ENCODE results near the gene DNAJC1.
"Not testable (repeated sequence)": the region's sequence is repeated elsewhere in the genome, so short reads cannot be mapped to it uniquely, and the experiment has no call there.

Gene DNAJC1

GRCh38 chr10:22021144-22021543, 17.6 kb upstream of the DNAJC1 start:
- H3K36me3 Mint-ChIP-seq, H3K27ac Mint-ChIP-seq: not testable (repeated sequence)

GRCh38 chr10:22017283-22018020, 13.9 kb upstream of the DNAJC1 start:
- H3K27ac Mint-ChIP-seq, result no peak overlapping the region
- no peaks in the 10 kb centered on the region for H3K9me3 Mint-ChIP-seq
- no peaks in the 10 kb centered on the region for H3K36me3 Mint-ChIP-seq
- H3K4me1 Mint-ChIP-seq, result peaks cover 8% of the 10 kb centered on the region
- H3K27me3 Mint-ChIP-seq, result no peaks in the 10 kb centered on the region
- H3K4me3 Mint-ChIP-seq, result no peak overlapping the region

More at GRCh38 chr10:22021144-22021543, 17.6 kb upstream of the DNAJC1 start:
- not testable (repeated sequence) for H3K27me3 Mint-ChIP-seq, H3K9me3 Mint-ChIP-seq, H3K4me3 Mint-ChIP-seq
- peaks cover 27% of the 10 kb centered on the region for H3K4me1 Mint-ChIP-seq

- Mint-ChIP-seq H3K9me3 (no peaks in the 10 kb centered on the region), H3K27ac (no peak overlapping the region), H3K36me3 (no peaks in the 10 kb centered on the region)
These were observed 12.6 kb upstream of the DNAJC1 start for GRCh38 chr10:22016046-22016705.

GRCh38 chr10:22010973-22011408, 7.5 kb upstream of the DNAJC1 start:
- no peak overlapping the region for H3K27ac Mint-ChIP-seq
- peaks cover 3% of the 10 kb centered on the region for H3K36me3 Mint-ChIP-seq
- no peaks in the 10 kb centered on the region for H3K9me3 Mint-ChIP-seq
- no peaks in the 10 kb centered on the region for H3K27me3 Mint-ChIP-seq
- H3K4me3 Mint-ChIP-seq, result no peak overlapping the region
- peaks cover 4% of the 10 kb centered on the region for H3K4me1 Mint-ChIP-seq

More at GRCh38 chr10:22016046-22016705, 12.6 kb upstream of the DNAJC1 start:
- Mint-ChIP-seq H3K4me1 (peaks cover 3% of the 10 kb centered on the region), H3K4me3 (no peak overlapping the region), H3K27me3 (no peaks in the 10 kb centered on the region)

GRCh38 chr10:22010539-22010938, 7.0 kb upstream of the DNAJC1 start:
- peaks cover 3% of the 10 kb centered on the region for H3K36me3 Mint-ChIP-seq
- H3K27me3 Mint-ChIP-seq, result no peaks in the 10 kb centered on the region
- no peak overlapping the region for H3K4me3 Mint-ChIP-seq
- peak overlapping the region; percentile 23 for H3K27ac Mint-ChIP-seq
- peaks cover 9% of the 10 kb centered on the region for H3K4me1 Mint-ChIP-seq
- H3K9me3 Mint-ChIP-seq, result no peaks in the 10 kb centered on the region

GRCh38 chr10:22006379-22006884, 2.9 kb upstream of the DNAJC1 start:
- H3K9me3 Mint-ChIP-seq, result no peaks in the 10 kb centered on the region
- peaks cover 33% of the 10 kb centered on the region for H3K4me1 Mint-ChIP-seq
- no peak overlapping the region for H3K27ac Mint-ChIP-seq
- H3K27me3 Mint-ChIP-seq, result no peaks in the 10 kb centered on the region
- H3K4me3 Mint-ChIP-seq, result no peak overlapping the region
- peaks cover 3% of the 10 kb centered on the region for H3K36me3 Mint-ChIP-seq

- peaks cover 35% of the 10 kb centered on the region for H3K4me1 Mint-ChIP-seq
- H3K36me3 Mint-ChIP-seq, result peaks cover 3% of the 10 kb centered on the region
- H3K4me3 Mint-ChIP-seq, result no peak overlapping the region
- no peaks in the 10 kb centered on the region for H3K27me3 Mint-ChIP-seq
- no peaks in the 10 kb centered on the region for H3K9me3 Mint-ChIP-seq
- no peak overlapping the region for H3K27ac Mint-ChIP-seq
These were observed 2.2 kb upstream of the DNAJC1 start for GRCh38 chr10:22005763-22006162.

- peaks cover 45% of the 10 kb centered on the region for H3K4me1 Mint-ChIP-seq
- H3K27ac Mint-ChIP-seq, result peak overlapping the region; percentile 79
- peaks cover 3% of the 10 kb centered on the region for H3K36me3 Mint-ChIP-seq
- H3K9me3 Mint-ChIP-seq, result no peaks in the 10 kb centered on the region
- peak overlapping the region; percentile 94 for H3K4me3 Mint-ChIP-seq
- H3K27me3 Mint-ChIP-seq, result no peaks in the 10 kb centered on the region
These were observed 393 bp upstream of the DNAJC1 start for GRCh38 chr10:22003964-22004281.

GRCh38 chr10:22002591-22003176, 846 bp downstream of the DNAJC1 start:
- Mint-ChIP-seq H3K27me3 (no peaks in the 10 kb centered on the region), H3K4me1 (peaks cover 45% of the 10 kb centered on the region), H3K27ac (peak overlapping the region; percentile 94), H3K4me3 (peak overlapping the region; percentile 94), H3K36me3 (peaks cover 3% of the 10 kb centered on the region), H3K9me3 (no peaks in the 10 kb centered on the region)

GRCh38 chr10:21995557-21995956, 8.0 kb downstream of the DNAJC1 start:
- Mint-ChIP-seq H3K36me3 (no peaks in the 10 kb centered on the region), H3K27ac (no peak overlapping the region), H3K4me1 (peaks cover 35% of the 10 kb centered on the region), H3K4me3 (no peak overlapping the region), H3K9me3 (no peaks in the 10 kb centered on the region), H3K27me3 (no peaks in the 10 kb centered on the region)

GRCh38 chr10:21993360-21994001, 10.0 kb downstream of the DNAJC1 start:
- Mint-ChIP-seq H3K27ac (no peak overlapping the region), H3K27me3 (no peaks in the 10 kb centered on the region), H3K4me3 (no peak overlapping the region), H3K36me3 (no peaks in the 10 kb centered on the region), H3K4me1 (peaks cover 32% of the 10 kb centered on the region), H3K9me3 (no peaks in the 10 kb centered on the region)

- Mint-ChIP-seq H3K4me1 (peaks cover 28% of the 10 kb centered on the region), H3K27me3 (no peaks in the 10 kb centered on the region), H3K36me3 (no peaks in the 10 kb centered on the region), H3K9me3 (no peaks in the 10 kb centered on the region), H3K27ac (no peak overlapping the region), H3K4me3 (no peak overlapping the region)
These were observed 11.7 kb downstream of the DNAJC1 start for GRCh38 chr10:21991785-21992184.

GRCh38 chr10:21990449-21990848, 13.1 kb downstream of the DNAJC1 start:
- Mint-ChIP-seq H3K9me3 (no peaks in the 10 kb centered on the region), H3K4me1 (peaks cover 19% of the 10 kb centered on the region), H3K4me3 (no peak overlapping the region), H3K27ac (no peak overlapping the region), H3K27me3 (no peaks in the 10 kb centered on the region), H3K36me3 (peaks cover 4% of the 10 kb centered on the region)

- Mint-ChIP-seq H3K36me3 (peaks cover 4% of the 10 kb centered on the region), H3K4me1 (peaks cover 16% of the 10 kb centered on the region), H3K4me3 (no peak overlapping the region), H3K27ac (peak overlapping the region; percentile 60), H3K9me3 (no peaks in the 10 kb centered on the region), H3K27me3 (no peaks in the 10 kb centered on the region)
These were observed 13.9 kb downstream of the DNAJC1 start for GRCh38 chr10:21989453-21990154.

- H3K27me3 Mint-ChIP-seq, result no peaks in the 10 kb centered on the region
- peaks cover 4% of the 10 kb centered on the region for H3K36me3 Mint-ChIP-seq
- no peak overlapping the region for H3K27ac Mint-ChIP-seq
- H3K9me3 Mint-ChIP-seq, result no peaks in the 10 kb centered on the region
- H3K4me1 Mint-ChIP-seq, result peaks cover 19% of the 10 kb centered on the region
- no peak overlapping the region for H3K4me3 Mint-ChIP-seq
These were observed 18.0 kb downstream of the DNAJC1 start for GRCh38 chr10:21985541-21985940.
